ENCODE measurements around the gene LRP1B.

LRP1B gene

DNA sequence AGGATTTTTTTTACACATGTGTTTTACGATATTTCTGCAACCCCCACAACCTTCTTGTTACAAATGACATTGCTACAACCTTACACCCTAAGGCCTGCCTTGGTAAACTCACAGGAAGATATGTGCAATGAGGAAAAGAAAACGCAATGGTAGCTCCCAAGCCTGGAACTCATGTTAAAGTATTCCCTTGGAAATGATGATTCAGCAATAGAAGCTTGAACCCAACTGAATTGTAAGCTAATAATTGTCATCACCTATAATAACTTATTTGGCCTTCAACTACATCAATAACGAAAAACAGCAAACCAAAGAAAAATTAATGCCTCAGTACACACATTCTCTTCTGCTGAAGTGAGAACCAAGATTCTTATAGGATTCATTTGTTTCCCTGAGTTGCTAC is 491.0 kb downstream of the LRP1B start:
- DNase-seq: no peak

DNA sequence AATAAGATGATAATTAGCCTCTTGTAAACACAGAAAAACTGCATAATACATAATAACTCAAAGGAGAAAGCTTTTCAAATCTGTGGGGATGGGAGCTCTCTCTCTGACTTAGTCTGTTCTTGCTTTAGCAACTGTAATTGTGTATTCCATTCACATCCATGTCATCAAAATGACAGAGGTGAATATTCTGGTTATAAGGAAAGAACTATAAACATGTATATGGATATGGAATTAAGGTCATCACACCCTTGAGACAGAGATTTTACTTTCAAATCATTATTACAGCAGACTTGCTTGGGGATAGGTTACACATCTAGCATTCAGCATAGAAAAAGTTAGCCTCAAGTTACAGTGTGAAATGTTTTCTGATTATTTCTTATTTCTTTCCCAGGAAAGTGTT is 497.7 kb downstream of the LRP1B start:
- no peak for DNase-seq

DNA sequence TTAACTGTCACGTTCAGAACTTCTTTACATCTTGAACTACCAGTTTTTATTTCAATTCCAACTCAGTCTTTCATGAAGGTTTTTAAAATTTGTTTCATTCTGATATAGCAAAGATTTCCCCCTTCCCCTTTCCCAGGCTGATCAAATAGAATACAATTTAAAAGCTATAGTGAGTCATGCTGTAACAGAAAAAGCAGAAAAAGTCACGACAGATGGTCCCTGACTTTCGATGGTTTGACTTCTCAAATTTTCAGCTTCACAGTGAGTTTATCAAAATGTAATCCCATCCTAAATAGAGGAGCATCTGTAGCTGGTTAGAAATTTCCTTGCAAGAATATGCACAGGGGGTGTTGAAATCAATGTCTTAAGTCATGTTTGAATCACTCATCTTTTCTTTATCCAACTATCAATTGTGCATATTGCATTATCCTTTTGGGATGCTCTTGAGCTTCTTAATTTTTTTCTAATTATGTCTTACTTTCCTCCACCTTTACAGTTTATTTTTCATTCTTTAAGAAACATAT is 500.3 kb downstream of the LRP1B start:
- DNase-seq: no peak

DNA sequence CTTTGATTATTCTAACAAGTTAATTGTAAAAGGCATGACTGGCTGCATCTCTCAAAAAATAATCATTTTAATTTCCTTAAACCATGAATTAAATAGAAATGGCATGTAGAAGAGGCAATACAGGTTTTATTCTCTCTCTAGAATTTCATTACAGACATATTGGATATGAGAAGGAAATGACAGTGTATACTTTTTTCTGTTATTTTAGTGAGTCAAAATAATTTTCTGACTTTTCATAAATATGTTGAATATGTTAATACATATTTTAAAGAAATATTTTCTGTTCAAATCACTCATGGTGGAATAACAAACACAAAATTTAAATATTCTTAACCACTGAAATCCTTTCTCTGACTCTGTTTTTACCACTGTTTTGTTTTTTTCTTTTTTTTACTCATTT is 510.4 kb downstream of the LRP1B start:
- no peak for DNase-seq

DNA sequence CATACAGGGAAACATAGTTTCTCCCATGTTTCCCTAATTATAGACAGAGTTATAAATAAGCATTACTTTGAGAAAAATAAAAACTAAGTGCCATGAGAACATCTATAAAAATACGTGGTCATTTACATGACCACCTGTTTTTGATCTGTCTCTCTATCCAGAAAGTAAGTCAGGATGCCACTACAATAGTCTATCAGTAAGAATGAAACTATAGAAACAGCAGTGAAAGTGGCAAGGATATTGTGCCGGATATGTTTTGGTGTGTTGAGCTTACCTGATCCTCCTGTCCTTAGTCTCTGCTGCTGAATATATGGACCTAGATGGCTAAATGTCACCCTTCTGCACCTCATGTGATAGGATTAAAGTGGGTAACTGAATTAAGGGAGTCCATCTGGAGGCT is 512.4 kb downstream of the LRP1B start:
- no peak for DNase-seq

DNA sequence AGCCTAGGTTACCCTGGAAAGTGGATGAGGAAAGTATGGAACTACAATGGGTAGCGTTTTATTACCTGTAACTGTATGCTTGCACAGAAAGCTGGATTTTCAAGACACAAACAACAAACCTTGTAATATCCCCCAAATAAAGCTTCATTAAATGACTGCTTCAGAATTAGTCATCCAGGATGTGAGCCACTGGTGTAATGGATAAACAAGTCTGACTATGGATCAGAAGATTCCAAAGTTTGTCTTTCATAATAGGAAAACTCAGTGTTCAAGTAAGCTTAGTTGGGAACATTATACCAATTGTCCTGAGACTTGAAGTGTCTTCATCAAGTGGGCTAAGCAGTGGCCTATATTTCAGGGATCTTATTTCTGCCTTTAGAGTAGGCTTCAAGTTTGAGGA is 518.8 kb downstream of the LRP1B start:
- DNase-seq: no peak

DNA sequence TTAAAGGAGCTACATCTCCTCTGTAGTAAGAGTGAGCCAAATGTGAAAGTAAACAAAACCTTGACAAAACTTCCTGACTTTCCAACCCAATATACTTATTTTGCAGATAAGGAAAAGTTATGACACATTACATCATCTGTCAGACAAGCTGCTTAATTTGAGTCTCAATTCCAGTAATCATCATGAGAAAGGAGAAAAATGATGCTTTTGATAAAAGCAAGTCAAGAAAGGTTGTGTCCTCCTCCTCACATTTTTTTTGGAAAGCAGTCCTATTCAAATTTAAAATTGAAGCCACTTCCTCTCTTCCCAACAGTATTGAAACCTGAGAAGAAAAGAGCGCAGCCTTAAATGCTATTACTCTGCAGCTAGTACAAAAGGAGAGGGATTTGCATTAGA is 519.6 kb downstream of the LRP1B start:
- no peak for DNase-seq

DNA sequence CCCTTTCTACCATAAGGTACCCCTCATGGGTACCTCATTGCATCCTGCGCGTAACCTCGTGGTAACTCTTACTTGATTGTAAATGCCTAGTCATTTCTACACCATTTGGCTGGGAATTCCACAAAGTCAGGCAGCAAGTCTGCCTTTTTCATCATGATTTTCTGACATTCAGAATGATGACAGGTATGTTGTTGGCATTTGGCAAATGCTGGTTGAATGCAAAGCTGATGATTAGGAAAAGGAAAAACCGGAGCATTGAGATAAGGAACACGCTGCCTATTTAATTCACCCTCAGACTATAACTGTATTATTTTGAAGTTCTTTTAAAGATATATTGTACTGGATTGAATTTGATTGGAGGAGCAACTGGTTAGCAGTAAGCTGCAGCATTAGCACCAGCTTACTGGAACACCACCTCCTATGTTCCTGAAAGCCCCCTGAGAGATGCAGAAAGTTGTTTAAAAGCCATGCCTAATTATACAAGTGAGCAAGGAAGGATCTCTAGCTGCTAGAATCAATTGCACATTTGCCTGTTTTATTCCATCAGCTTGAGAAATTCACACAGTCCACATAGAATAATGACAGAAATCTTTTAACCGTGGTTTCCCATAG is 520.1 kb downstream of the LRP1B start:
- DNase-seq: no peak

DNA sequence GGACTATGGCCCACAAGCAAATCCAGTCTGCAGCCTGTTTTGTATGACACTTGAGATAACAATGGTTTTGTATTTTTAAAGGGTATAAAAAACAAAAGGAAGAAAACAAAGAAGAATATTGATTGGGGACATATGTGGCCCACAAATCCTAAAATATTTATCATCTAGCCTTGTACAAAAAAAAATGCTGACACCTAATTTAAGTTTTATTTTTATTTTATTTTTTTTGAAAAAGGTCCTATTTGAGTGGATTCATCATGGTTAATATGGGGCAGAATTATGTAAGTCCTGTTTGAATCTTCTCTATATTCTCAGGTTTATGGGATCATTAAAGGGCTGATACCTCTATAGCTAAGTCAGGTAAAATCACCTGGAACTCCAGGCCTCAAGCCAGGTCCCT is 525.7 kb downstream of the LRP1B start:
- DNase-seq: no peak

DNA sequence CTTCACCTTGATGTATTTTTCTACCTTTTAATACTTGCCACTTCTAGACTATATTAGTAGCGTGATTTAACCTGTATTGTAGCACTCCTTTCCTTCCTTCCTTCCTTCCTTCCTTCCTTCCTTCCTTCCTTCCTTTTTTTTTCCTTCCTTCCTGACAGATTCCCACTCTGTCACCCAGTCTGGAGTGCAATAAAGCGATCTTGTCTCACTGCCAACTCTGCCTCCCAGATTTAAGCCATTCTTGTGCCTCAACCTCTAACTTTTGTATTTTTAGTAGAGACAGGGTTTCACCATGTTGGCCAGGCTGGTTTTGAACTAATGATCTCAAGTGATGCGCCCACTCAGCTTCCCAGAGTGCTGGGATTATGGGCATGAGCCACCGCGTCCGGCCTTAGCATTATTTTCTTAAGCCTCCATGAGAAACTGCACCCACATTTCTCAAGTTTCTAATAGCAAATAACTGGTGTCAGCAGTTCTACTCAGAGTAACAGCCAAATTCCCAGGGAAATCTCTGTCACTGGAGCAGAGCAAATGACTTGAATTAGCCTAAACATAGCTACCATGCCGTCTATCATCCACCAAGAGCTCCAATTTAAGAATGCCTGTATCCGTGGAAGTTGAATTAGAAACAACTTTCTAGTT is 529.2 kb downstream of the LRP1B start:
- no peak for DNase-seq

DNA sequence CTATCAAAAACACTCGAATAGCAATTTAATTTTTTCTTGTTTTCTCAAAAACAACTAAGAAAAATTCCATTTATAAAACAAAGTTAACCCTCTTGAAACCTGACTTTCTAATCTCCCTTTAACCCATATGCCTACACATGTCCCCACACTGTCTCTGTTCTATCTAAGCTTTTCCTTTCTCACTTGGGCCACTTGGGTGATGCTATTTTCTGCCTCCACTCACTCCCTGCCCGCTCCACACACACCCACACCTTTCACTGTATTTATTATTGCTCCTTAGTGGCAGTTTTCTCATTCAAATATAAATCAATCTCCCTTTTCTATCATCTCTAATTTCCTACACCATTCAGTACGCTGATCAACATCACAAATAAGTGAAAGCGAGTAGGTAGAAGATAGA is 531.1 kb downstream of the LRP1B start:
- no peak for DNase-seq

DNA sequence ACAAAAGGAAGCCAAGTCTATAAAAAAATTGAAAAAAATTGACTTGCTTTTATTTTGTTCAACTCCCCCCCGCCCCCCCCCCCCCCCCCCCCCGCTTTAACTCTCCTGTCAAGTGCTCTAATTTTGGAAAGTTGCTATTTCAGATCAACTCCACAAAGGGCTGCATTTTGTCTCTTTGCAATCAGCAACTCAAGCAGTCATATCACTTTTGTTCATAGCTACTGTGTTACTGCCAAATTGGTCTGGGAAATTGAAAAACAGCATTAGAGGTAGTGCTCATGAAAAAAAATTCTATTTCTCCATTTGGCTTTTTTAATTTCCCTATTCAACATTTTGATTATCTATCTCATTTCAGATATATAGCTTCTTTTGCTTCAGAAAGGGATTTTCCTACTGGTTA is 531.8 kb downstream of the LRP1B start:
- no peak for DNase-seq

DNA sequence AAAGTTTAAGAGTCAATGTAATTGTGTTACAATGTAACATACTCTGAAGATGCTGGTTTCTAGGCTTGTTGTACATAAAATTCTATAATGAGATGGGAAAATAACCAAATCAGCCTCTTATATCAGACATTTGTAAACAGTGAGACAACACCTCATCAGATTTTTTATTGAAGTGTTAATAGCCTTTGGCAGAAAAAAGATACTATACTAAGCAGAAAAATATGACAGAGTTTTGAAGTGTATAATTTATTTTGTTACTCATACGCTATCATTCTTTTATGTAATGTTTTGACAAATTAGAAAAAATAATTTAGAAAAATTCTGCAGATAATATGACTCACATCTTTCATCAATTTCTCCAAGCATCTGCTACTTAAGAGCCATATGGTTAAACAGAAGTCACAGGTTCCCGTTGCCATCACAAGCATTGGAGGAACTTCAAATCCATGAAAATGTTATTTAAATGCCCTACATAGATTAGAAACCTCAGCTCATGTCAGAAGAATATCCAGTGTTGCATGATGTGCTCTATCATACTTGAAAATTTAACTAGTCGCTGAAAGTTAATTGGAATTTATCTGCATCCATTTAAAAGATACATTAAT is 535.4 kb downstream of the LRP1B start:
- DNase-seq: no peak

DNA sequence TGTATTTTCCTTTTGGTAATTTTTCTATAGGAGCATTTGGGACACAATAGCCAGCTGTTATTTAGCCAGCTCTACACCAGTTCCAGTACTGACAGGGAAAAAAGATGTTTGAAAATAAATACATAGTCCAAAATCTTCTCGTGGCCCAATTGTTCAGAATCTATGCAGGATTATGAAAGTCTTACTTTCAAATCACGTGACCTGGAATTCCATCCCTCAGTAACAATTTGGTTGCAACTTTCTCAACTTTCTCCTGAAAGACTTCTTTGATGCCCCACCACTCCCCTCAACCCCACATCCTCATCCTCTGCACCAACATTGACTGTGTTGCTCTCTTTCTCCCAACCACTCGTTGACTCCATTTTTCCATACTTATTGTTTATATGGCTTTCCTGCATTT is 539.0 kb downstream of the LRP1B start:
- DNase-seq: no peak

DNA sequence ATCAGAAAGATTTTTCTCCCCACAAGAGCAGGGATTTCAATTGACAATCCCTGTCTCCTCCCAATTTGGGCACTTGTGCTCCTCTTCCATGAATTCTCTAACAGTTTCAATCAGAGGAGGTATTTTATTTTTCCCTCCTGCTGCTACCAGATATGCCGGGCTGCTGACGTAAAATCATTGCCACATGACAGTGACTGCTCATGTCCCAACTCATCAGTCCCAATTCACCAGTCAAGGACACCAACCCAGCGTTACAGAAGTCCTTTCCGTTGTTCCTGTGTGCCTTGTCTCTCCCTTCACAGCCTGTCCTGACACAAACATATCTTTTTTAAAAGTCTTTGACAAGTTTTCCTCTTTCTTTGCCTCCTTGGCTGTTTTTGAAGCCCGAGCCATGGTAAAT is 540.2 kb downstream of the LRP1B start:
- DNase-seq: no peak

DNA sequence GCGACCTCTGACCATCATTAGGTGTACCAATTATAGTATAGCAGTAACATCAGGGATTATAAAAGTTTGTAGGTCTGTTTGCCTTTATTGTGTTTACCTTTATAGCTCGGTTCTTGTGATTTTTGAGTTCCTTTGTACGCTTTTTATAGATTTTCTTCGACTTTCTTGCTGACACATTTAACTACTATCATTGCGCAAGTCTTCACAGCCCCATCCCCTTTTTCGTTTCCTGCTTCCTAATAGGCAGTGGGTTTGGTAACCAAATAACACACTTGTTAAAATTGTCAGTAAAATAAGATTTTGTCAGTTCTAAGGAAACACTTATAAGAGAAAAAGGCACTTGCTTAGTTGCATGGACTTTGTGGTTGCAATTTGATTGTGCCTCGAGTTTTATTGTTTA is 541.5 kb downstream of the LRP1B start:
- no peak for DNase-seq

DNA sequence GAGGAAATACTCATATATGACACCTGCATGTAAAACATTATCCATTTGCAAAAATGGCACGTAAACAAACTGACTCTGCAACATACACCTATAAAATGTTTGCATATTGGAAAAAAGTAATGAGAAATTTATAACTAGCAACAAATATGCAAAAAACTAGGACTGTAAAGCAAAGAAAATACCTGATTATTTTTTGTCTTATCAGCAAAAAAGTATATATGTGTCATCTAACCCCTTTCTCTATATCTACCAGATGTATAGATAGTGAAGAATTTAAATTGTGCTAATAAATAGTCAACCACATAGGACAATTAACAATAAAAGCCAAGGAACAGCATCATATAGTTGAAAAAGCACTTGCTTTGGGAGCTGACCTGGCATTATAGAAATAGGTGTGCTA is 543.8 kb downstream of the LRP1B start:
- DNase-seq: no peak

DNA sequence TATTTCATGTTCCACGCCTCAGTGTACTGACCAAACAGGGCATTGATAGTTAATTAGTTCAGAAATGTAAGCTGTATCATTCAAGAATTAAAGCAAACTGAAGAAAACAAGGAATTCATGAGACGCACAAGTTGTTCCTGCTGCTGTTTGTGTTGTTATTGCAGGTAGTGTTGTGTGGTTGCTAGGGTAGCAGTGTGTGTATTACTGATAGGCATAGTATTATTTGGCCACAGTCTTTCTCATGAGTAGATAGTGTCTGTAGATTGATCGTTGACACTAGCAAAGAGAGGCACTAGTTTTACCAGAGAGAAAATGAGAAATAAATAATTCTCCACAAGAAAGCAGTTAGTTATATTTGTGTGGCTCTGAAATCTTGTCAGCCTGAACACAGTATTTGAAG is 548.6 kb downstream of the LRP1B start:
- DNase-seq: no peak

DNA sequence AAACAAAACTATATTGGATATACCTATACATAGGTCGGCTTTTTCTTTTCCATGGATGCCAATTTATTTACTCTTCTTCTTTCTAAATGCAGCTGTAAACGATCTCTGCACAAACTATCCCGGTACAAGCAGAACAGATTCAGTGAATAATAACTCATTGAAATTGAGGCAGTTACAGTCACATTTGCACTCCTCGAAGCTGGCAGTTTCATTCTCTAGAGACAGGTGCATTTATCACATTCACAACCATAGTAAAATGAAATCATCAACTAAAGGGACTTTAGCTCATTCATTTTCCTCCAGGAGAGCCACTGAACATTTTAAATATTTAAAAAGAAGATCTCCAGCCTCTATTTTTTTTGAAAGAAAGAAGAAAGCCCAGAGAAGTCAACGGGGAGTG is 551.7 kb downstream of the LRP1B start:
- no peak for DNase-seq

DNA sequence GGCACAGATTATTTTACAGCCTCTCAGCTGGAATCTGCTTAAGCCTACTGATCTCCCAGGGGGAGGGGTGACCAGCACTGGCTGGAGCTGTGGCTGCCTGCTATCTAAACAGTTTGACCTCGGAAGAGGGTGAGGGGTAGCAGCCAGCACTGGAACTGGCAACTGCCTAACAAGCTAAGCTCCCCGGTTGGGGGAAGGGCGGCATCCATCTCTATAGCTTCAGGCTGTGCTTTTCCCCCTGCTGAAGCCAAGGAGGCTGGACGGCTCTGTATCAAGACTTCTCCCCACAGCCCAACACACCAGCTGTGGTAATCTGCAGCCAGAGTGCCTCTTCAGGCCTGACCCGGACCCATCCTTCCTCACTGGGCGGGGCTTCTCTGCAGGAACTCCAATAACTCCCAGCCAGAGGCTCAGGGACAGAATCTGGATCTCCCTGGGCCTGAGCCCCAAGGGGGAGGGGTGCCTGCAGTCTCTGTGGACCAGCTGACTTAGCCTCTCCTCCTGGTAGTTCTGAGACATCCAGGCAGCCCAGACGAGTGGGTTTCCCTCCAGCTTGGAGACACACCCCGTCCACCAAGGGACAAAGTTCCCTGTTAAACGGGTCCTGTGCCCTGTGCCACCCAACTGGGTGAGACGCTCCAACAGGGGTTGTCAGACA is 560.2 kb downstream of the LRP1B start:
- no peak for DNase-seq

DNA sequence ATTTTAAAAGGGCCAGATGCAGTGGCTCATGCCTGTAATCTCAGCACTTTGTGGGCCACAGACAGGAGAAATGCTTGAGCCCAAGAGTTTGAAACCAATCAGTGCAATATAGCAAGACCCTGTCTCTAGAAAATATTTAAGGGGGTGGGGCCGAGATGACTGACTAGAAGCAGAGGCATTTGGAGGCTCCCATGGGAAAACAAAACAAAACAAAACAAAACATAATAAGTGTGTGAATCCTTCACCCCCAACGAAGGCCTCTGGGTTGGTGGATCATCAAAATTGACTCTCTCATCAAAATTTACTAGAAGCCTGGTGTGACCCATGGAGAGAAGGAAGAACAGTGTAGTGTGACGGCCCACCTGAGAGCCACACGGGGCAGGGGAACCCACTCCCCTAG is 560.9 kb downstream of the LRP1B start:
- no peak for DNase-seq

DNA sequence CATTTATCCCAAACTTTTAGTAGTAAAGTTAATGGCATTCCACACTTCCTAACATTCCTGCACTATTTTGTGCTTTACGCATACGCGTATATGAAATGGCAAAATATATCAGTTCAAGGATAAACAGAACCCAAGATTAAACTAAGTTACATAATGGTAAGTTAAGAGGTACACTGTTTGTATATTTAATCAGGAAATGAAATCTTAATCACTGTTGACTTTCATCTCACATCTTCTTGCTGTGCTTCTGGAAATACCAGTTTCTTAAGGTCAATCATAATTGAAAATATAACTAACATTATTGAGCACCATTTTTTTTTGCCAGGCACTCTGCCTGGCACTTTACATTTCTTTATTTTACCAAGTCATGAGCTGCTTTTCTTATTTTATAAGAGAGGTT is 565.2 kb downstream of the LRP1B start:
- no peak for DNase-seq

DNA sequence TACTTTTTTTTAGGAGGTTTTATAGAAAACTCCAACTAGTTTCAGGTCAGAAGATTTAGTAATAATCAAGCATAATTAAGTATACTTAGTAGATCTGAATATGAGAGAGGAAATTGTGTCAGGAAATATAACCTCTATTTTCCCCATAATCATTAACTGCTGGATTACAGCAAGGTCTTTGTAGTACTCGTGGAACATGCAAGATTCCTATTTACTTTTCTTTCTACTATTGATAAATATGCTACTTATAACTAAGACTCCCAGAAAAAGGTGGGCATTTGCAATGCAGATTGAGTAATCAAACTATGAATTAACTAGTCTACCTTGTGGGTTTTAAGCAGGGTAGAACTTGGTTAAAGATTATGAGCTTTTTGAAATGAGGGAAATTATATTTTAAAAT is 570.1 kb downstream of the LRP1B start:
- DNase-seq: no peak

All from inflammatory macrophage treated with lipopolysaccharide for 4 hours (primary cell).